Hypothalamus (tissue), 51 donors: Measurements from ENCODE around the gene HSPA14.
"Not testable (repeated sequence)": the region's sequence is repeated elsewhere in the genome, so short reads cannot be mapped to it uniquely, and the experiment has no call there.

ENCODE experiments used
- DNase-seq, 51 donors: peaks; one replicate each; lab custom pipeline; 2025; lab: John Stamatoyannopoulos, UW

HSPA14 gene, protein sequence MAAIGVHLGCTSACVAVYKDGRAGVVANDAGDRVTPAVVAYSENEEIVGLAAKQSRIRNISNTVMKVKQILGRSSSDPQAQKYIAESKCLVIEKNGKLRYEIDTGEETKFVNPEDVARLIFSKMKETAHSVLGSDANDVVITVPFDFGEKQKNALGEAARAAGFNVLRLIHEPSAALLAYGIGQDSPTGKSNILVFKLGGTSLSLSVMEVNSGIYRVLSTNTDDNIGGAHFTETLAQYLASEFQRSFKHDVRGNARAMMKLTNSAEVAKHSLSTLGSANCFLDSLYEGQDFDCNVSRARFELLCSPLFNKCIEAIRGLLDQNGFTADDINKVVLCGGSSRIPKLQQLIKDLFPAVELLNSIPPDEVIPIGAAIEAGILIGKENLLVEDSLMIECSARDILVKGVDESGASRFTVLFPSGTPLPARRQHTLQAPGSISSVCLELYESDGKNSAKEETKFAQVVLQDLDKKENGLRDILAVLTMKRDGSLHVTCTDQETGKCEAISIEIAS

GRCh38 chr10:14837757-14838581 lies at the start of gene HSPA14, which contains the start of the genes CDNF and MSANTD7:
HSPA14 (plus strand) TSS chr10:14838306; CDS start chr10:14838403, 97 bp downstream.
CDNF (minus strand) TSS chr10:14838037; CDS start chr10:14837946, 91 bp downstream.
MSANTD7 (plus strand) TSS chr10:14838306; CDS start chr10:14842285, 3,979 bp downstream.
- DNase-seq: peak; percentile 69 to 100 (median 98)

DNA sequence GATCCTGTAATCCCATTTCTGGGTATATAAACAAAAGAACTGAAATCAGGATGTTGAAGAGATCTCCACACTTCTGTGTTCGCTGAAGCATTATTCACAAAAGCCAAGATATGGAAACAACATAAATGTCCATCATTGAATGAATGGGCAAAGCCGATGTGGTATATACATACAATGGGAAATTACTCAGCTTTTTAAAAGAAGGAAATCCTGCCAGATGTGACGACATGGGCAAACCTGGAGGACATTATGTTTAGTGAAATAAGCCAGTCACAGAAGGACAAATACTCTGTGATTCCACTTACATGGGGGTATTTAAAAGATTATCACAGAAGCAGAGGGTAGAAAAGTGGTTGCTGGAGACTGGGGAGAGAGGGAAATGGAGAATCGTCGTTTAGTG lies 39.5 kb upstream of the HSPA14 start:
- no peak for DNase-seq

GRCh38 chr10:14800397-14800796 lies 37.7 kb upstream of the HSPA14 start:
- DNase-seq: no peak

DNA sequence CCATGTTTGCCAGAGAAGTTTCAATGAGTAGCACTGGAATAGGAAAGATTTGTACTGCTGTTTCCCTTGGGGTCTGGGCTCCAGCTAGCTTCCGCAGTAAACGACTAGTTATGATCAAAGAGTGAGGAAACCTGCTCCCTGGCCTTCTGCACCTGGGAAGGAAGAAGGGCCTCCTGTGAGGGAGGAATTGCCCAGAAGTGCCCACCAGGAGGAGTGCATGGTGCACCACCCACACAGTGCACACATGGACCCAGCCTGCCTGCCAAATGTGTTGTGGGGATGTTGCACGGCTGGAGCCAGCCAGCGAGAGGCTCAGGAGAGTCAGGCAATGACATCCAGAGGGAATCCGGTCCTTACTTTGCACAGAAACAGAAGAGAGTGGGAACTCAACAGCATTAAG lies 36.4 kb upstream of the HSPA14 start:
- no peak for DNase-seq

DNA sequence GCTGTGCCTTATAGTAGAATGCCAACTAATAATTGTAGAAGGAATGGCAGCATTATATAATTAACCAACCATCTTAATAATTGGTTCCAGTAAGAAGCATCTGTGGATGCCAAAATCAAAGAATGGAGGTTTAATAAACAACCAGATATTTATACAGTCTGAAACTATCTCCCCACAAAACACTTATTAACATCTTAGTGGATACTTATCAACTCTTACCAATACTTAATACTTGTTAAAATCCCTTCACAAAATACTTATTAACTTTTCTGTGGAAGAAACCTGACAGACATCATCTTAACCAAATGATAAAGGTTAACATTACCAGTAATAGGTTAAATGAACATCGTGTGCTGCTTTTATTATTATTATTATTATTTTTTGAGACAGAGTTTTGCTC lies 34.3 kb upstream of the HSPA14 start:
- no peak for DNase-seq

GRCh38 chr10:14806318-14806717 lies 31.8 kb upstream of the HSPA14 start:
- DNase-seq: no peak

DNA sequence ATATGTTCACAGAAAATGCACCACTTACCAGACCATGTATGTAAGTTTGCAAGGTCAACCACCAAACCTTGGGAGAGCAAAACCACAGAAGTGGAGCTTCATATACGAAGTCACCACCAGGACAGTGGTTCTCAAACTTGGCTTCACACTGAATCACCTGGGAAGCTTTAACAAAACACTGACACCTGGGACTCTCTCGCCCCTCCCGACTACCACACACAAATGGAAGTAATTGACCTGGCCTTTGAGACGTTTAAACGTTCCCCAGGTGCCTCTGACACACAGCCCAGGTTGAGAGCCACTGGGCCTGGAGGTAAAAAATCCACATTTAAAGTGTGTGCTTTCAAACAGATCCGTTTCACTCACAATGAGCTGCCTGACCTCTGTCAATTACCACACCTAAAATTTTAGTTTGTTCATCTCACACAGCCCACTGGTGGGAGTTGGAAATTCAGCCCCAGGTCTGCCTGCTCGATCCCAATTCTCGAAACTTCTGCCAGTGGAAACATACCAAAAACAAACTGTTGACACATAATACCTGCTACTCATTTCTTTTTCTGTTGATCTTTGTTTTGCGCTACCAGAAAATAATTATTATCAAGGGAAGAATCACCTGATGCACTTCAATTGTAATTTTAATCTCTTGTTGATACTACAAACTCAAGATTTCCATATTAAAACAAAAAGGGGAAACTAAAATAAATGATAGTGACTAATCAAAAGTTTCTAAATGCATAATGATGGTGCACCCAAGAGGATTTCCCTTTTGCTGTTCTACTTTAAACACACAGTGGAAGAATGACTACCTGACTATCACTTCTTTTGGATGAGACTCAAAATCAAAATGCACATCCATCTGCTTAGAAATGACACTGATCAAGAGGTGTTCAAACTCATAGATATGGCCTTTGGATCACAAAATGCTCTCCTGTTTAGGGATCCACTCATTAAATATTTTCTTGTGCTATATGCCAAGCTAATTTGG lies 26.8 kb upstream of the HSPA14 start:
- DNase-seq: no peak

- DNase-seq: no peak
These were observed 25.8 kb upstream of the HSPA14 start for GRCh38 chr10:14812271-14812670.

DNA sequence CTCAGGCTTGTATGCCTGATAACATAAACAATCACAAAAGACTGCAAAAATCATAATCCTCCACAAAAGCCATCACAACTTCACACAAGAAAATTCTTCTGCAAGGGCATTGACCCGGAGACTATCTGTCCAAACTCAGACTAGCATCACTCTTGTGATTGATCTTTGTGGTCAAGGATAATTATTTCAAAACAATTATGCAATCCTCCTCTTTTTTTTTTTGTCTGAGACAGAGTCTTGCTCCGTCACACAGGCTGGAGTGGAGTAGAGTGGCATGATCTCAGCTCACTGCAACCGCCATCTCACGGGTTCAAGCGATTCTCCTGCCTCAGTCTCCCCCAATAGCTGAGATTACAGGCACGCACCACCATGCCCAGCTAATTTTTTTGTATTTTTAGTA lies 22.4 kb upstream of the HSPA14 start:
- no peak for DNase-seq

DNA sequence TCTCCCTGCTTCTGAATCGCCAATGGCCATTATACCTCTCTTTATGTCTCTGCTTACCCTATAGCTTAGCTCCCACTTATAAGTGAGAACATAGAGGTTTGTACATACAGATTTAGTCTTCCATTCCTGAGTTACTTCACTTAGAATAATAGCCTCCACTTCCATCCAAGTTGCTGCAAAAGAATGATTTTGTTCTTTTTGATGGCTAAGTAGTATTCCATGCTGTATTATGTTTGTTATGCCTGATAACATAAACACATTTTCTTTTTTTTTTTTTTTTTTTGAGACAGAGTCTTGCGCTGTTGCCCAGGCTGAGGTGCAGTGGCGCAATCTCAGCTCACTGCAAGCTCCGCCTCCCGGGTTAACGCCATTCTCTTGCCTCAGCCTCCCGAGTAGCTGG lies 21.4 kb upstream of the HSPA14 start:
- not testable (repeated sequence) for DNase-seq

DNA sequence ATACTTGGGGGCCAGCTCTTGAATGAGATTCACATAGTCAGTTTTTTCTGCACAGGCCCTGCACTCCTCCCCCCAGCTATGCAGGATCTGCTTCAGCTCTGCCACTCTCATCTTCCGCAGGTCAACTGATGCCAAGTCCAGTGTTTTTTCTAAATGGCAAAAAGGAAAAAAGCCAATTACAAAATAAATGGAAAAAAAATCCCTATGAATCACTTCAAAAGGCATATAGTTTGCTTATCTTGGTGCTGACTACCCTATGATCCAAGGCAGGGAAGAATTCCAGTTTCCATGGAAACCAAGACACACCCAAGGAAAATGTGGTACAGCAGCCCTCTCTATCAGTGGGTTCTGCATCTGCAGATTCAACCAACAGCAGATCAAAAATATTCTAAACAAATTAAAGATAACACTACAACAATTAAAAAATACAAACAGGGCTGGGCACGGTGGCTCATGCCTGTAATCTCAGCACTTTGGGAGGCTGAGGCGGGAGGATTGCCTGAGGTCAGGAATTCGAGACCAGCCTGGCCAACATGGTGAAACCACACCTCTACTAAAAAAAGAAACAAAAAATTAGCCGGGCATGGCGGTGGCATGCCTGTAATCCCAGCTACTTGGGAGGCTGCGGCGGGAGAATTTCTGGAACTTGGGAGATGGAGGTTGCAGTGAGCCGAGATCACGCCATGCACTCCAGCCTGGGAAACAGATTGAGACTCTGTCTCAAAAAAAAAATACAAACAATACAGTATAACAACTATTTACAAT lies 17.9 kb upstream of the HSPA14 start:
- DNase-seq: peak in 1 of 51 donors; percentile 28

- DNase-seq: no peak
These were observed 17.3 kb upstream of the HSPA14 start for GRCh38 chr10:14820775-14821154.

- DNase-seq: no peak
These were observed 16.3 kb upstream of the HSPA14 start for GRCh38 chr10:14821635-14822375.

DNA sequence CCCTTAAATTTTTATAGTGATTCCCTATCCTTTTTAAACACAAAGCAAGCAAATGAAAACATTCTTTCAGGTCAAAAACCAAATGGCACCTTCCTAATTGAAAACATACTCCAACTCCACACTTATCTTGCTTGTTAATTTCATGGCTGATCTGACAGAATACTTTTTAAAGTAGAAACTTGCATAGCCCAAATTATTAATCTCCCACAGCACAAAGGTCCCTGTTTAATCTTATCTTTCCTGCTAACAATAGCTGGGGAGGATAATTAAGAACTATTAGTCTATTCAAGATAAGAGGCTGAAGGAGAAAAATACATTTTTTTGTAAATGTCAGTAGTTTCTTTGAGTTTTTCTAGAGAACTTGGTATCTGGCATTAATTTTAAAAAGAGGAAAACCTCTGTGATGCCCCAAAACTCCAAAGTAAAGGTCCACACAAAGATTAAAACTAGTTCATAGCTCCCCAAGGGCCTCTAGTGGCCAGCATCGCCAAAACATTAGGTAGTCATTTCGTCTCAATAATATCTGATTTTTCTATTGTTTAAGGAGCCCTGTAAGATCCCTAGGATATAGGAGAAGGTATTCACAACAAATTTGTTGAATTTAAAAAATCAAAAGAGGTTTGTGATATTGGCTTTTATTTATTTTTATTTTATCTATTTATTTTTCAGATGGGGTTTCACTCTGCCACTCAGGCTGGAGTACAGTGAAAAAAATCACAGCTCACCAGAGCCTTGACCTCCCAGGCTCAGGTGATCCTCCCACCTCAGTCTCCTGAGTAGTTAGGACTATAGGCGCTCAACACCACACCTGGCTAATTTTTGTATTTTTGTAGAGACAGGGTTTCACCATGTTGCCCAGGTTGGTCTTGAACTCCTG lies 15.0 kb upstream of the HSPA14 start:
- peak in 16 of 51 donors; percentile 1 to 51 (median 9) for DNase-seq

- no peak for DNase-seq
These were observed 14.1 kb upstream of the HSPA14 start for GRCh38 chr10:14823966-14824365.

DNA sequence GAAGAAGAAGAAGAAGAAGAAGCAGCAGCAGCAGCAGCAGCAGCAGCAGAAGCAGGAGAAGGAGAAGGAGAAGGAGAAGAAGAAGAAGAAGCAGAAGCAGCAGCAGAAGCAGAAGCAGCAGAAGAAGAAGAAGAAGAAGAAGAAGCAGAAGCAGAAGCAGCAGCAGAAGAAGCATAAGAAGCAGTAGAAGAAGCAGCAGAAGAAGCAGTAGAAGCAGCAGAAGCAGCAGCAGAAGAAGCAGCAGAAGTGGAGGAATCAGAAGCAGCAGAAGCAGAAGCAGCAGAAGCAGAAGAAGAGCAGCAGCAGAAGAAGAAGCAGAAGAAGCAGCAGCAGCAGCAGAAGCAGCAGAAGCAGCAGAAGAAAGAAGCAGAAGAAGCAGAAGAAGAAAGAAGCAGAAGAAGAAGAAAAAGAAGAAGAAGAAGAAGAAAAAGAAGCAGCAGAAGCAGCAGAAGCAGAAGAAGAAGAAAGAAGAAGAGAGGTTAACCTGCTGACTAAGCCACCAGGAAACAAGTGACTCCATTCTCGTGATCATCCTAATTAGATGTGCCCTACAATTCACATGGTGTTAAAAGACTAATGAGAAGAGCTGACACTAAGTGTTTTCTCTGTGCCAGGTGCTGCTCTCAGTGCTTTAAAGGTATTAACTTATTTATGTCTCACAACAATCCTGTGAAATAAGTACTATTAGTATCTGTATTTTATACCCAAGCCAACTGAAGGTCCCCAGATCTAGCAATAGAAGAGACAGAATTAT lies 11.9 kb upstream of the HSPA14 start:
- no peak for DNase-seq

GRCh38 chr10:14833106-14833505 lies 5.0 kb upstream of the HSPA14 start:
- no peak for DNase-seq
